Measurements from ENCODE around the gene TSPAN32.
"Not testable (repeated sequence)": the region's sequence is repeated elsewhere in the genome, so short reads cannot be mapped to it uniquely, and the experiment has no call there.

Gene TSPAN32

DNA sequence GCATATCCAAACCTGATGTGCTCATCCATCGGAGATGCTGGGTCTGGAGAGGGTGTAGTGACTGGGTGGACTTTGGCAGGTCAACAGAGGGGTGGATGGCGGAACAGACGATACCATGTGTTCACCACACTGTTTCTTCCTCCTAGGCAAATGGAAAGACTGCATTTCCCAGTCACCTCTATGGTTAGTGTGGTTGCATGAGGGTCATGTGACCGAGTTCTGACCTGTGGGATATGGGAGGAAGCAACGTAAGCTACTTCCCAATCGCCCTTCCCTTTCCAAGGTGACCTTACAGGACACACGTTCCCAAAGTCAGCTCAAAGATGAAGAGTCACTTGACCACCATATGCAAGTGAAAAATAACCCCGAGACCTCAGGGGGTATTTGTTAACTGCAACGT lies 27.7 kb downstream of the TSPAN32 start:
- TF ChIP-seq, protein P1, sequence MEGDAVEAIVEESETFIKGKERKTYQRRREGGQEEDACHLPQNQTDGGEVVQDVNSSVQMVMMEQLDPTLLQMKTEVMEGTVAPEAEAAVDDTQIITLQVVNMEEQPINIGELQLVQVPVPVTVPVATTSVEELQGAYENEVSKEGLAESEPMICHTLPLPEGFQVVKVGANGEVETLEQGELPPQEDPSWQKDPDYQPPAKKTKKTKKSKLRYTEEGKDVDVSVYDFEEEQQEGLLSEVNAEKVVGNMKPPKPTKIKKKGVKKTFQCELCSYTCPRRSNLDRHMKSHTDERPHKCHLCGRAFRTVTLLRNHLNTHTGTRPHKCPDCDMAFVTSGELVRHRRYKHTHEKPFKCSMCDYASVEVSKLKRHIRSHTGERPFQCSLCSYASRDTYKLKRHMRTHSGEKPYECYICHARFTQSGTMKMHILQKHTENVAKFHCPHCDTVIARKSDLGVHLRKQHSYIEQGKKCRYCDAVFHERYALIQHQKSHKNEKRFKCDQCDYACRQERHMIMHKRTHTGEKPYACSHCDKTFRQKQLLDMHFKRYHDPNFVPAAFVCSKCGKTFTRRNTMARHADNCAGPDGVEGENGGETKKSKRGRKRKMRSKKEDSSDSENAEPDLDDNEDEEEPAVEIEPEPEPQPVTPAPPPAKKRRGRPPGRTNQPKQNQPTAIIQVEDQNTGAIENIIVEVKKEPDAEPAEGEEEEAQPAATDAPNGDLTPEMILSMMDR (IDR thresholded peaks at IDR 0.05): no peak
- no peak for TF ChIP-seq ZFX (IDR thresholded peaks at IDR 0.05; ENCODE audit: borderline replicate concordance)
- H3K27ac ChIP-seq: no peak overlapping the region

DNA sequence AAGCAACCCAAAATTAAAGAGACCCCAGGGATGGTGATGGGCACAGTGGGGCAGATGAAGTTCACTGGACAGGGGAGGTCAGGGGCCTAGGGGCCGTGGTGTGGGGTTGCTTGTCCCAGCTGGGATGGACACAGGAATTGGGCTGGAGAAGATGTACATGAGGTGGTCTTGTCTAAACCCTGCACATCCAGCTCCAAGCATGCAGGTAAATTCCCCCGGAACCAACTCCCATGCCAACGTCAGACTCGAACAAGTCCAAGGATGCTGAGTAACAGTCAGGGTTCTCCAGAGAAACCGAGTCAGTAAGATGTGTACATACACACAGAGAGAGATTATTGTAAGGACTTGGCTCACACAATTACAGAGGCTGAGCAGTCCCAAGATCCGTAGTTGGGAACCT lies 28.9 kb downstream of the TSPAN32 start:
- no peak for TF ChIP-seq ZFX (IDR thresholded peaks at IDR 0.05; ENCODE audit: borderline replicate concordance)
- TF ChIP-seq, protein P1 (IDR thresholded peaks at IDR 0.05): no peak
- H3K27ac ChIP-seq: no peak overlapping the region

GRCh38 chr11:2331404-2331803 lies 29.6 kb downstream of the TSPAN32 start:
- no peak for TF ChIP-seq ZFX (IDR thresholded peaks at IDR 0.05; ENCODE audit: borderline replicate concordance)
- TF ChIP-seq, protein P1 (IDR thresholded peaks at IDR 0.05): no peak
- H3K27ac ChIP-seq: no peak overlapping the region

DNA sequence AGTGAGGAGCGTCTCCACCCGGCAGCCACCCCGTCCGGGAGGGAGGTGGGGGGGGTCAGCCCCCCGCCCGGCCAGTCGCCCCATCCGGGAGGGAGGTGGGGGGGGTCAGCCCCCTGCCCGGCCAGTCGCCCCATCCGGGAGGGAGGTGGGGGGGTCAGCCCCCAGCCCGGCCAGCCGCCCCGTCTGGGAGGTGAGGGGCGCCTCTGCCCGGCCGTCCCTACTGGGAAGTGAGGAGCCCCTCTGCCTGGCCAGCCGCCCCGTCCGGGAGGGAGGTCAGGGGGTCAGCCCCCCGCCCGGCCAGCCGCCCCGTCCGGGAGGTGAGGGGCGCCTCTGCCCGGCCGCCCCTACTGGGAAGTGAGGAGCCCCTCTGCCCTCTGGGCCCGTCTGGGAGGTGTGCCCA lies 30.8 kb downstream of the TSPAN32 start:
- not testable (repeated sequence) for H3K27ac ChIP-seq

GRCh38 chr11:2333486-2334205 lies 31.8 kb downstream of the TSPAN32 start:
- H3K27ac ChIP-seq: not testable (repeated sequence)

GRCh38 chr11:2335286-2335685 lies 33.5 kb downstream of the TSPAN32 start:
- H3K27ac ChIP-seq: not testable (repeated sequence)

GRCh38 chr11:2338760-2339159 lies 36.9 kb downstream of the TSPAN32 start:
- not testable (repeated sequence) for H3K27ac ChIP-seq

DNA sequence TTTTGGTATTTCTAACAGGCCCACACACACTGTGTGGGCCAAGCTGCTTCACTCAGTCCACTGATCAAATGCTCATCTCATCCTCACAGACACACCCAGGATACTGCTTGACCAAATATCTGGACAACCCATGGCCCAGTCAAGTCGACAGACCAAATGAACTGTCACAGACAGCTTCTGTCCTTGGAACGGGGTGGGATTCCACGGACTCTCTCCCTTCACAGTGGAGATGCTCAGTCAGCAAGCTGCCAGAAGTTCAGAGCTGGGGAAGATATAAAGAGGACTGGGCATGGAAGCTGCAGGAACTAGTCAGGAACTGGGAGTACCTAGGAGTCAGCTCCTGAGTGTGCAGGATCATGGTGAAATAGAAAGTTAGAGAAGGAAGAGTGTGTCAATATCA lies 40.7 kb downstream of the TSPAN32 start:
- H3K27ac ChIP-seq: no peak overlapping the region
- no peak for TF ChIP-seq ZFX (IDR thresholded peaks at IDR 0.05; ENCODE audit: borderline replicate concordance)
- TF ChIP-seq, protein P1 (IDR thresholded peaks at IDR 0.05): no peak

- TF ChIP-seq ZFX (IDR thresholded peaks at IDR 0.05; ENCODE audit: borderline replicate concordance): no peak
- TF ChIP-seq, protein P1 (IDR thresholded peaks at IDR 0.05): no peak
- no peak overlapping the region for H3K27ac ChIP-seq
Measured at GRCh38 chr11:2342981-2343380, 41.2 kb downstream of the TSPAN32 start.

- no peak for TF ChIP-seq ZFX (IDR thresholded peaks at IDR 0.05; ENCODE audit: borderline replicate concordance)
- TF ChIP-seq, protein P1 (IDR thresholded peaks at IDR 0.05): no peak
- H3K27ac ChIP-seq: no peak overlapping the region
Measured at GRCh38 chr11:2343502-2343901, 41.7 kb downstream of the TSPAN32 start.
